HepG2 (cell line): Measurements from ENCODE around the gene STKLD1. TPM values are rescaled to one million over a fixed set of nuclear protein-coding genes. Genes with fewer than 3 reads are reported as not detected.

Experiments
- ARNT ChIP-seq: fragments of 450-650 bp; IDR thresholded peaks from 2 replicates; pipeline ENCODE4 v1.6.1; 2017
- FLYWCH1 ChIP-seq: sonication (generic); formaldehyde crosslinking; IDR thresholded peaks from 2 replicates; pipeline ENCODE4 v1.8.1; 2023; ENCODE audit warnings: mild to moderate bottlenecking, missing genetic modification reagents
- KDM6A ChIP-seq: IDR thresholded peaks from 2 replicates; pipeline ENCODE4 v1.6.1; 2016; ENCODE audit warnings: low read depth
- POLR2AphosphoS5 ChIP-seq: IDR thresholded peaks from 2 replicates; pipeline ENCODE4 v1.6.1; 2012; ENCODE audit warnings: low read depth, low read length
- TCF7 ChIP-seq: sonication (generic); IDR thresholded peaks from 2 replicates; pipeline ENCODE4 v1.6.1; 2016; ENCODE audit warnings: antibody characterized with exemption, low read depth
- TEAD2 ChIP-seq: sonication (generic); formaldehyde crosslinking; IDR thresholded peaks from 2 replicates; pipeline ENCODE4 v1.9.0; 2021; ENCODE audit warnings: missing genetic modification reagents
- ZC3H13 ChIP-seq: sonication (generic); formaldehyde crosslinking; IDR thresholded peaks from 2 replicates; pipeline ENCODE4 v1.8.1; 2023; ENCODE audit warnings: mild to moderate bottlenecking, missing genetic modification reagents, moderate library complexity
- ZIK1 ChIP-seq: sonication (generic); formaldehyde crosslinking; IDR thresholded peaks from 2 replicates; pipeline ENCODE4 v1.5.0; 2020; ENCODE audit warnings: mild to moderate bottlenecking, low read depth, missing genetic modification reagents, borderline replicate concordance
- ZNF17 ChIP-seq: sonication (generic); formaldehyde crosslinking; IDR thresholded peaks from 2 replicates; pipeline ENCODE4 v1.5.0; 2020; ENCODE audit warnings: mild to moderate bottlenecking, missing genetic modification reagents
- ZNF33A ChIP-seq: sonication (generic); formaldehyde crosslinking; IDR thresholded peaks from 2 replicates; pipeline ENCODE4 v1.5.1; 2020; ENCODE audit warnings: missing genetic modification reagents, mild to moderate bottlenecking, moderate library complexity, borderline replicate concordance
- ZNF441 ChIP-seq: sonication (generic); formaldehyde crosslinking; IDR thresholded peaks from 2 replicates; pipeline ENCODE4 v1.7.0; 2021; ENCODE audit warnings: missing genetic modification reagents, borderline replicate concordance
- ZNF549 ChIP-seq: sonication (generic); formaldehyde crosslinking; IDR thresholded peaks from 2 replicates; pipeline ENCODE4 v1.5.0; 2020; ENCODE audit warnings: missing genetic modification reagents
- ZNF670 ChIP-seq: sonication (generic); formaldehyde crosslinking; IDR thresholded peaks from 2 replicates; pipeline ENCODE4 v1.8.0; 2022; ENCODE audit warnings: mild to moderate bottlenecking, missing genetic modification reagents, borderline replicate concordance
- ZNF720 ChIP-seq: sonication (generic); formaldehyde crosslinking; IDR thresholded peaks from 2 replicates; pipeline ENCODE4 v1.4.0; 2020; ENCODE audit warnings: missing genetic modification reagents
- polyA plus RNA-seq, 8 experiments: library from polyadenylated mRNA; depleted of rRNA in 3 of 8; stranded (reverse) in 7 of 8; unstranded in 1 of 8; fragments of >200 nt; fragmentation: Illumina TruSeq in 4 of 8; extraction: Trizol in 4 of 8; gene quantifications; 2 replicates each; pipeline versions ENCODE4 v1.2.1 to v1.2.3, GENCODE V29; 2011 to 2016; ENCODE audit warnings: low read depth in 4 of 8, missing spikeins in 1 of 8, mixed read lengths in 1 of 8; ENCODE audit not compliant: insufficient read depth in 1 of 8
- total RNA-seq, 5 experiments: library from RNA; depleted of rRNA; stranded (reverse); fragments of >200 nt; fragmentation: Illumina TruSeq; extraction: Trizol; gene quantifications; 2 replicates each; pipeline ENCODE4 v1.2.3, GENCODE V29; 2016; ENCODE audit warnings: low read depth in 1 of 5
- TF ChIP-seq, protein P1 (sequence below): IDR thresholded peaks from 2 replicates; pipeline ENCODE4 v1.4.0; 2020; ENCODE audit warnings: mild to moderate bottlenecking, missing genetic modification reagents
- TF ChIP-seq, protein P2 (sequence below): sonication (generic); formaldehyde crosslinking; IDR thresholded peaks from 2 replicates; pipeline ENCODE4 v1.5.1; 2020; ENCODE audit warnings: missing genetic modification reagents, mild to moderate bottlenecking, borderline replicate concordance
- TF ChIP-seq, protein P3 (sequence below): sonication (generic); formaldehyde crosslinking; IDR thresholded peaks from 2 replicates; pipeline ENCODE4 v1.4.0; 2020; ENCODE audit warnings: mild to moderate bottlenecking, missing genetic modification reagents
- TF ChIP-seq, protein P4 (sequence below): sonication (generic); formaldehyde crosslinking; IDR thresholded peaks from 2 replicates; pipeline ENCODE4 v1.5.0; 2020; ENCODE audit warnings: mild to moderate bottlenecking, missing genetic modification reagents, moderate library complexity

The STKLD1 gene
- total and polyA plus RNA-seq, 2 of the 13 experiments (the other 11 are each of a cell fraction or from before 2014, with no cell fraction given), result 1.5 to 2.2 TPM

DNA sequence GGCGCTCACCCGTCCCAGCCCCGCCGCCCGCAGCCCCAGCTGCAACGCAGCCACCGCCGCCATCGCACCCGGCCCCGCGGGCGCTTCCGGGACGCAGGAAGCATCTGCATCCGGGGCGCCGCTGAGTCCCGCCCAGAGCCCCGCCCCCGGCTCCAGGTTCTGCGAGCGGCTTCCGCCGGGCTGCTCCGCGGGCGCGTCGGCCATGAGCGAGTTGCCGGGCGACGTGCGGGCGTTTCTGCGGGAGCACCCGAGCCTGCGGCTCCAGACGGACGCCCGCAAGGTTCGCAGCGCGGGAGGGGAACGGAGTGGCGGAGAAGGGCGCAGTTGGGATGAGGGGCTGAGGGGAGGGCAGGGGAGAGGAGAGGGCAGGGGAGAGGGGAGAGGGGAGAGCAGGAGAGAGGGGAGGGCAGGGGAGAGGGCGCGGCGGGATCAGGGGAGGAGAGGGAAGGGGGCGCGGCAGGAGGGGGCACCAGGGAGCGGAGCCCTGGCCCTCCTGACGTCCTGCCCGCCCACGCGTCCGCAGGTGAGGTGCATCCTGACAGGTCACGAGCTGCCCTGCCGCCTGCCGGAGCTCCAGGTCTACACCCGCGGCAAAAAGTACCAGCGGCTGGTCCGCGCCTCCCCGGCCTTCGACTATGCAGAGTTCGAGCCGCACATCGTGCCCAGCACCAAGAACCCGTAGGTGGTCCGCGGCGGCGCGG is 19.6 kb upstream of the STKLD1 start, which contains the start of the genes SURF1 and SURF2 (continued):
- TF ChIP-seq, protein P1, sequence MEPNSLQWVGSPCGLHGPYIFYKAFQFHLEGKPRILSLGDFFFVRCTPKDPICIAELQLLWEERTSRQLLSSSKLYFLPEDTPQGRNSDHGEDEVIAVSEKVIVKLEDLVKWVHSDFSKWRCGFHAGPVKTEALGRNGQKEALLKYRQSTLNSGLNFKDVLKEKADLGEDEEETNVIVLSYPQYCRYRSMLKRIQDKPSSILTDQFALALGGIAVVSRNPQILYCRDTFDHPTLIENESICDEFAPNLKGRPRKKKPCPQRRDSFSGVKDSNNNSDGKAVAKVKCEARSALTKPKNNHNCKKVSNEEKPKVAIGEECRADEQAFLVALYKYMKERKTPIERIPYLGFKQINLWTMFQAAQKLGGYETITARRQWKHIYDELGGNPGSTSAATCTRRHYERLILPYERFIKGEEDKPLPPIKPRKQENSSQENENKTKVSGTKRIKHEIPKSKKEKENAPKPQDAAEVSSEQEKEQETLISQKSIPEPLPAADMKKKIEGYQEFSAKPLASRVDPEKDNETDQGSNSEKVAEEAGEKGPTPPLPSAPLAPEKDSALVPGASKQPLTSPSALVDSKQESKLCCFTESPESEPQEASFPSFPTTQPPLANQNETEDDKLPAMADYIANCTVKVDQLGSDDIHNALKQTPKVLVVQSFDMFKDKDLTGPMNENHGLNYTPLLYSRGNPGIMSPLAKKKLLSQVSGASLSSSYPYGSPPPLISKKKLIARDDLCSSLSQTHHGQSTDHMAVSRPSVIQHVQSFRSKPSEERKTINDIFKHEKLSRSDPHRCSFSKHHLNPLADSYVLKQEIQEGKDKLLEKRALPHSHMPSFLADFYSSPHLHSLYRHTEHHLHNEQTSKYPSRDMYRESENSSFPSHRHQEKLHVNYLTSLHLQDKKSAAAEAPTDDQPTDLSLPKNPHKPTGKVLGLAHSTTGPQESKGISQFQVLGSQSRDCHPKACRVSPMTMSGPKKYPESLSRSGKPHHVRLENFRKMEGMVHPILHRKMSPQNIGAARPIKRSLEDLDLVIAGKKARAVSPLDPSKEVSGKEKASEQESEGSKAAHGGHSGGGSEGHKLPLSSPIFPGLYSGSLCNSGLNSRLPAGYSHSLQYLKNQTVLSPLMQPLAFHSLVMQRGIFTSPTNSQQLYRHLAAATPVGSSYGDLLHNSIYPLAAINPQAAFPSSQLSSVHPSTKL, result no peak
- TF ChIP-seq FLYWCH1 (CRISPR knock-in tag) (no peak), TCF7 (no peak), ZNF33A (CRISPR knock-in tag) (no peak), ZNF720 (CRISPR knock-in tag) (no peak), ZNF441 (CRISPR knock-in tag) (no peak), TEAD2 (CRISPR knock-in tag) (no peak), ZNF17 (CRISPR knock-in tag) (no peak), KDM6A (no peak), ZC3H13 (CRISPR knock-in tag) (no peak), ZNF549 (no peak), POLR2AphosphoS5 (peak; percentile 66), ZIK1 (CRISPR knock-in tag) (no peak), ZNF670 (no peak), ARNT (no peak)
- TF ChIP-seq, protein P2, sequence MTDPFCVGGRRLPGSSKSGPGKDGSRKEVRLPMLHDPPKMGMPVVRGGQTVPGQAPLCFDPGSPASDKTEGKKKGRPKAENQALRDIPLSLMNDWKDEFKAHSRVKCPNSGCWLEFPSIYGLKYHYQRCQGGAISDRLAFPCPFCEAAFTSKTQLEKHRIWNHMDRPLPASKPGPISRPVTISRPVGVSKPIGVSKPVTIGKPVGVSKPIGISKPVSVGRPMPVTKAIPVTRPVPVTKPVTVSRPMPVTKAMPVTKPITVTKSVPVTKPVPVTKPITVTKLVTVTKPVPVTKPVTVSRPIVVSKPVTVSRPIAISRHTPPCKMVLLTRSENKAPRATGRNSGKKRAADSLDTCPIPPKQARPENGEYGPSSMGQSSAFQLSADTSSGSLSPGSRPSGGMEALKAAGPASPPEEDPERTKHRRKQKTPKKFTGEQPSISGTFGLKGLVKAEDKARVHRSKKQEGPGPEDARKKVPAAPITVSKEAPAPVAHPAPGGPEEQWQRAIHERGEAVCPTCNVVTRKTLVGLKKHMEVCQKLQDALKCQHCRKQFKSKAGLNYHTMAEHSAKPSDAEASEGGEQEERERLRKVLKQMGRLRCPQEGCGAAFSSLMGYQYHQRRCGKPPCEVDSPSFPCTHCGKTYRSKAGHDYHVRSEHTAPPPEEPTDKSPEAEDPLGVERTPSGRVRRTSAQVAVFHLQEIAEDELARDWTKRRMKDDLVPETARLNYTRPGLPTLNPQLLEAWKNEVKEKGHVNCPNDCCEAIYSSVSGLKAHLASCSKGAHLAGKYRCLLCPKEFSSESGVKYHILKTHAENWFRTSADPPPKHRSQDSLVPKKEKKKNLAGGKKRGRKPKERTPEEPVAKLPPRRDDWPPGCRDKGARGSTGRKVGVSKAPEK (CRISPR knock-in tag), result no peak
- TF ChIP-seq, protein P3, sequence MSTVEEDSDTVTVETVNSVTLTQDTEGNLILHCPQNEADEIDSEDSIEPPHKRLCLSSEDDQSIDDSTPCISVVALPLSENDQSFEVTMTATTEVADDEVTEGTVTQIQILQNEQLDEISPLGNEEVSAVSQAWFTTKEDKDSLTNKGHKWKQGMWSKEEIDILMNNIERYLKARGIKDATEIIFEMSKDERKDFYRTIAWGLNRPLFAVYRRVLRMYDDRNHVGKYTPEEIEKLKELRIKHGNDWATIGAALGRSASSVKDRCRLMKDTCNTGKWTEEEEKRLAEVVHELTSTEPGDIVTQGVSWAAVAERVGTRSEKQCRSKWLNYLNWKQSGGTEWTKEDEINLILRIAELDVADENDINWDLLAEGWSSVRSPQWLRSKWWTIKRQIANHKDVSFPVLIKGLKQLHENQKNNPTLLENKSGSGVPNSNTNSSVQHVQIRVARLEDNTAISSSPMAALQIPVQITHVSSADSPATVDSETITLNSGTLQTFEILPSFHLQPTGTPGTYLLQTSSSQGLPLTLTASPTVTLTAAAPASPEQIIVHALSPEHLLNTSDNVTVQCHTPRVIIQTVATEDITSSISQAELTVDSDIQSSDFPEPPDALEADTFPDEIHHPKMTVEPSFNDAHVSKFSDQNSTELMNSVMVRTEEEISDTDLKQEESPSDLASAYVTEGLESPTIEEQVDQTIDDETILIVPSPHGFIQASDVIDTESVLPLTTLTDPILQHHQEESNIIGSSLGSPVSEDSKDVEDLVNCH (CRISPR knock-in tag), result no peak
- TF ChIP-seq, protein P4, sequence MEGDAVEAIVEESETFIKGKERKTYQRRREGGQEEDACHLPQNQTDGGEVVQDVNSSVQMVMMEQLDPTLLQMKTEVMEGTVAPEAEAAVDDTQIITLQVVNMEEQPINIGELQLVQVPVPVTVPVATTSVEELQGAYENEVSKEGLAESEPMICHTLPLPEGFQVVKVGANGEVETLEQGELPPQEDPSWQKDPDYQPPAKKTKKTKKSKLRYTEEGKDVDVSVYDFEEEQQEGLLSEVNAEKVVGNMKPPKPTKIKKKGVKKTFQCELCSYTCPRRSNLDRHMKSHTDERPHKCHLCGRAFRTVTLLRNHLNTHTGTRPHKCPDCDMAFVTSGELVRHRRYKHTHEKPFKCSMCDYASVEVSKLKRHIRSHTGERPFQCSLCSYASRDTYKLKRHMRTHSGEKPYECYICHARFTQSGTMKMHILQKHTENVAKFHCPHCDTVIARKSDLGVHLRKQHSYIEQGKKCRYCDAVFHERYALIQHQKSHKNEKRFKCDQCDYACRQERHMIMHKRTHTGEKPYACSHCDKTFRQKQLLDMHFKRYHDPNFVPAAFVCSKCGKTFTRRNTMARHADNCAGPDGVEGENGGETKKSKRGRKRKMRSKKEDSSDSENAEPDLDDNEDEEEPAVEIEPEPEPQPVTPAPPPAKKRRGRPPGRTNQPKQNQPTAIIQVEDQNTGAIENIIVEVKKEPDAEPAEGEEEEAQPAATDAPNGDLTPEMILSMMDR (CRISPR knock-in tag), result peak; percentile 48
